HEK293 (cell line): ENCODE data around the gene TBX10.
A peak's percentile ranks its signal among the peaks of the same experiment; 100 is the strongest.

Experiments used
- CTCF ChIA-PET: fragments of 350-600 bp; formaldehyde crosslinking; extraction: SDS; loops from one replicate; lab custom pipeline; 2021; ENCODE audit warnings: antibody characterized with exemption; lab: Yijun Ruan, JAX
- POLR2A ChIA-PET: fragments of 300-600 bp; formaldehyde crosslinking; extraction: SDS; loops from one replicate; lab custom pipeline; 2020; ENCODE audit warnings: antibody characterized with exemption, inconsistent platforms; lab: Yijun Ruan, JAX
- H3K27ac ChIP-seq: fragments of 200-500 bp; sonication (Bioruptor generic); 2 replicates; pipeline ENCODE4 v1.5.1; 2014; ENCODE audit warnings: low read depth, low read length, control low read depth, inconsistent platforms; ENCODE audit errors: extremely low read depth
- H3K36me3 ChIP-seq, 2 experiments: fragments of 200-500 bp in 1 of 2; sonication (Bioruptor generic) in 1 of 2; 1 replicate in 1 of 2; 2 replicates in 1 of 2; pipeline ENCODE4 v1.5.1; 2014 to 2017; ENCODE audit warnings: inconsistent platforms in 2 of 2, low read length in 2 of 2; ENCODE audit not compliant: control insufficient read depth in 2 of 2, insufficient read depth in 1 of 2
- H3K4me1 ChIP-seq: fragments of 200-500 bp; sonication (Bioruptor generic); 2 replicates; pipeline ENCODE4 v1.5.1; 2014; ENCODE audit warnings: mild to moderate bottlenecking, low read length, inconsistent platforms; ENCODE audit not compliant: control insufficient read depth, insufficient read depth
- H3K4me3 ChIP-seq: 2 replicates; pipeline ENCODE4 v1.5.1; 2011; ENCODE audit warnings: low read depth, mild to moderate bottlenecking, control low read depth, low read length, moderate library complexity
- H3K9me3 ChIP-seq: fragments of 200-500 bp; sonication (Bioruptor generic); 2 replicates; pipeline ENCODE4 v1.5.1; 2014; ENCODE audit warnings: low read depth, low read length, inconsistent platforms; ENCODE audit not compliant: control insufficient read depth, insufficient read depth
- FEZF1 ChIP-seq: fragments of 450-650 bp; formaldehyde crosslinking; IDR thresholded peaks from 2 replicates; pipeline ENCODE4 v1.5.1; 2016; ENCODE audit warnings: missing biosample characterization, missing genetic modification characterization
- GLIS2 ChIP-seq: fragments of 450-650 bp; formaldehyde crosslinking; IDR thresholded peaks from 2 replicates; pipeline ENCODE4 v1.5.1; 2016; ENCODE audit warnings: missing biosample characterization, missing genetic modification characterization
- IKZF3 ChIP-seq: fragments of 450-650 bp; IDR thresholded peaks from 2 replicates; pipeline ENCODE4 v1.5.0; 2018; ENCODE audit warnings: missing biosample characterization, mild to moderate bottlenecking, missing genetic modification characterization, moderate library complexity
- PATZ1 ChIP-seq: fragments of 450-650 bp; formaldehyde crosslinking; IDR thresholded peaks from 2 replicates; pipeline ENCODE4 v1.5.1; 2016; ENCODE audit warnings: missing biosample characterization, missing genetic modification characterization
- SCRT2 ChIP-seq: fragments of 450-650 bp; formaldehyde crosslinking; IDR thresholded peaks from 2 replicates; pipeline ENCODE4 v1.5.1; 2016; ENCODE audit warnings: missing biosample characterization, missing genetic modification characterization
- ZBTB17 ChIP-seq: fragments of 450-650 bp; formaldehyde crosslinking; IDR thresholded peaks from 2 replicates; pipeline ENCODE4 v1.5.1; 2016; ENCODE audit warnings: missing biosample characterization, missing genetic modification characterization
- ZBTB26 ChIP-seq: fragments of 450-650 bp; formaldehyde crosslinking; optimal IDR thresholded peaks from 2 replicates; pipeline ENCODE3; 2016; ENCODE audit warnings: missing biosample characterization, mild to moderate bottlenecking, missing genetic modification characterization
- ZBTB48 ChIP-seq: fragments of 450-650 bp; formaldehyde crosslinking; IDR thresholded peaks from 2 replicates; pipeline ENCODE4 v1.5.1; 2016; ENCODE audit warnings: missing biosample characterization, missing genetic modification characterization
- ZFP69B ChIP-seq: fragments of 450-650 bp; formaldehyde crosslinking; IDR thresholded peaks from 2 replicates; pipeline ENCODE4 v1.5.1; 2016; ENCODE audit warnings: missing biosample characterization, missing genetic modification characterization
- ZNF112 ChIP-seq: fragments of 450-650 bp; formaldehyde crosslinking; IDR thresholded peaks from 2 replicates; pipeline ENCODE4 v1.5.0; 2017; ENCODE audit warnings: missing biosample characterization, missing genetic modification characterization
- ZNF138 ChIP-seq: fragments of 450-650 bp; formaldehyde crosslinking; IDR thresholded peaks from 2 replicates; pipeline ENCODE4 v1.5.1; 2016; ENCODE audit warnings: missing biosample characterization, missing genetic modification characterization, borderline replicate concordance
- ZNF157 ChIP-seq: fragments of 450-650 bp; formaldehyde crosslinking; IDR thresholded peaks from 2 replicates; pipeline ENCODE4 v1.5.1; 2016; ENCODE audit warnings: missing biosample characterization, missing genetic modification characterization
- ZNF18 ChIP-seq: fragments of 450-650 bp; formaldehyde crosslinking; IDR thresholded peaks from 2 replicates; pipeline ENCODE4 v1.5.1; 2016; ENCODE audit warnings: missing biosample characterization, missing genetic modification characterization
- ZNF223 ChIP-seq: fragments of 450-650 bp; formaldehyde crosslinking; IDR thresholded peaks from 2 replicates; pipeline ENCODE4 v1.5.1; 2016; ENCODE audit warnings: missing biosample characterization, missing genetic modification characterization
- ZNF350 ChIP-seq: fragments of 450-650 bp; formaldehyde crosslinking; IDR thresholded peaks from 2 replicates; pipeline ENCODE4 v1.5.0; 2017; ENCODE audit warnings: missing biosample characterization, mild to moderate bottlenecking, missing genetic modification characterization
- ZNF366 ChIP-seq: fragments of 450-650 bp; formaldehyde crosslinking; conservative IDR thresholded peaks from 2 replicates; pipeline ENCODE4 v1.5.1; 2016; ENCODE audit warnings: missing biosample characterization, missing genetic modification characterization
- ZNF48 ChIP-seq: fragments of 450-650 bp; formaldehyde crosslinking; IDR thresholded peaks from 2 replicates; pipeline ENCODE4 v1.5.1; 2016; ENCODE audit warnings: missing biosample characterization, missing genetic modification characterization
- ZNF488 ChIP-seq: fragments of 450-650 bp; formaldehyde crosslinking; IDR thresholded peaks from 2 replicates; pipeline ENCODE4 v1.5.1; 2016; ENCODE audit warnings: missing biosample characterization, missing genetic modification characterization
- ZNF548 ChIP-seq: fragments of 450-650 bp; formaldehyde crosslinking; IDR thresholded peaks from 2 replicates; pipeline ENCODE4 v1.5.1; 2016; ENCODE audit warnings: missing biosample characterization, missing genetic modification characterization
- ZNF629 ChIP-seq: fragments of 450-650 bp; formaldehyde crosslinking; IDR thresholded peaks from 2 replicates; pipeline ENCODE4 v1.5.1; 2017; ENCODE audit warnings: missing biosample characterization, missing genetic modification characterization
- ZNF660 ChIP-seq: fragments of 450-650 bp; IDR thresholded peaks from 2 replicates; pipeline ENCODE4 v1.5.1; 2018; ENCODE audit warnings: missing biosample characterization, mild to moderate bottlenecking, missing genetic modification characterization
- ZNF701 ChIP-seq: fragments of 450-650 bp; formaldehyde crosslinking; IDR thresholded peaks from 2 replicates; pipeline ENCODE4 v1.5.1; 2016; ENCODE audit warnings: missing biosample characterization, missing genetic modification characterization

TBX10 gene

GRCh38 chr11:67649634-67650510, 10.3 kb upstream of the TBX10 start (continued):
- TF ChIP-seq SCRT2 (tag by site-specific recombination) = 0 out of 2 replicates have a peak, but pooled peaks have one; percentile 23
- TF ChIP-seq ZNF488 (tag by site-specific recombination) = no peak
- TF ChIP-seq ZNF48 = no peak
- peak; percentile 15 for TF ChIP-seq ZBTB26 (tag by site-specific recombination)
- 0 out of 2 replicates have a peak, but pooled peaks have one; percentile 17 for TF ChIP-seq PATZ1 (tag by site-specific recombination)
- no peak for TF ChIP-seq IKZF3
- TF ChIP-seq ZBTB48 = no peak
- no peak for TF ChIP-seq ZNF660 (tag by site-specific recombination)
- no peak for TF ChIP-seq ZNF548 (tag by site-specific recombination)
- 0 out of 2 replicates have a peak, but pooled peaks have one; percentile 20 for TF ChIP-seq ZNF629 (tag by site-specific recombination)
- TF ChIP-seq ZNF366 (tag by site-specific recombination) = no peak
- no peak for TF ChIP-seq ZNF138 (tag by site-specific recombination)
- TF ChIP-seq ZNF18 (tag by site-specific recombination) = 0 out of 2 replicates have a peak, but pooled peaks have one; percentile 10
- TF ChIP-seq ZFP69B = no peak
- TF ChIP-seq ZNF350 (tag by site-specific recombination) = no peak
- TF ChIP-seq ZNF157 (tag by site-specific recombination) = no peak
- TF ChIP-seq ZNF701 (tag by site-specific recombination) = no peak

GRCh38 chr11:67648796-67649613, 9.4 kb upstream of the TBX10 start:
- Histone ChIP-seq H3K36me3 (no peaks in the 10 kb centered on the region), H3K4me1 (no peaks in the 10 kb centered on the region), H3K4me3 (no peak overlapping the region), H3K9me3 (no peaks in the 10 kb centered on the region), H3K27ac (no peak overlapping the region)
- CTCF ChIA-PET = interaction anchor here (1.0 to 3.1 kb wide), 2 partner anchors 10 kb away, joined by 3 to 14 read pairs; no protein-coding TSS in a partner anchor
- POLR2A ChIA-PET = no interaction called here
- TF ChIP-seq GLIS2 (peak; percentile 25; the same call in 1 of the 2 replicates), ZNF112 (tag by site-specific recombination) (no peak), ZBTB17 (tag by site-specific recombination) (0 out of 2 replicates have a peak, but pooled peaks have one; percentile 15), FEZF1 (tag by site-specific recombination) (no peak), ZNF223 (tag by site-specific recombination) (no peak)
